ENCODE measurements around the gene SOD3.

- no peak for TF ChIP-seq POLR2A (IDR thresholded peaks at IDR 0.05)
- TF ChIP-seq EP300 (IDR thresholded peaks at IDR 0.05), result no peak
- no peak for TF ChIP-seq CTCF (IDR thresholded peaks at IDR 0.05)
These were observed 4.3 kb upstream of the SOD3 start for GRCh38 chr4:24791043-24791442.

All from gastroesophageal sphincter (tissue), 3 donors.